K562 (cell line): Measurements from ENCODE around the gene DDIT3. TPM values are rescaled to one million over a fixed set of nuclear protein-coding genes. Genes with fewer than 3 reads are reported as not detected.

Source experiments
- CLOCK ChIP-seq: fragments of 250-450 bp; sonication (Bioruptor Pico); IDR thresholded peaks from 2 replicates; pipeline ENCODE4 v1.4.0; 2020; ENCODE audit warnings: mild to moderate bottlenecking, moderate library complexity, borderline replicate concordance
- KLF1 ChIP-seq: fragments of 450-650 bp; IDR thresholded peaks from 2 replicates; pipeline ENCODE4 v1.6.1; 2016; ENCODE audit warnings: missing genetic modification characterization, missing compliant biosample characterization
- NCOA4 ChIP-seq: fragments of 450-650 bp; IDR thresholded peaks from 2 replicates; pipeline ENCODE4 v1.6.1; 2018; ENCODE audit warnings: mild to moderate bottlenecking; ENCODE audit not compliant: partially characterized antibody
- NFXL1 ChIP-seq: fragments of 450-650 bp; formaldehyde crosslinking; IDR thresholded peaks from 2 replicates; pipeline ENCODE4 v1.4.0; 2021; ENCODE audit warnings: mild to moderate bottlenecking
- SLC30A9 ChIP-seq: fragments of 250-450 bp; sonication (Bioruptor Pico); IDR thresholded peaks from 2 replicates; pipeline ENCODE4 v1.8.0; 2022; ENCODE audit warnings: mild to moderate bottlenecking, moderate library complexity
- TCF3 ChIP-seq: sonication (generic); formaldehyde crosslinking; IDR thresholded peaks from 2 replicates; pipeline ENCODE4 v1.4.0; 2020; ENCODE audit warnings: mild to moderate bottlenecking, missing genetic modification reagents
- ZNF316 ChIP-seq: fragments of 450-650 bp; IDR thresholded peaks from 2 replicates; pipeline ENCODE4 v1.6.1; 2016
- ZSCAN32 ChIP-seq: fragments of 450-650 bp; formaldehyde crosslinking; IDR thresholded peaks from 2 replicates; pipeline ENCODE4 v1.4.0; 2020; ENCODE audit warnings: mild to moderate bottlenecking, moderate library complexity
- polyA plus RNA-seq, 8 experiments: library from polyadenylated mRNA; depleted of rRNA in 4 of 8; stranded (reverse) in 5 of 8; unstranded in 3 of 8; fragments of >200 nt; fragmentation: Nextera tagmentation in 2 of 8; fragmentation: Illumina TruSeq in 1 of 8; extraction: Ambion mirVana in 2 of 8; extraction: Trizol in 1 of 8; gene quantifications; 2 replicates each; pipeline versions ENCODE4 v1.2.1 to v1.2.3, GENCODE V29; 2011 to 2014; ENCODE audit warnings: inconsistent platforms in 1 of 8, missing spikeins in 1 of 8
- total RNA-seq, 7 experiments: library from RNA; depleted of rRNA in 6 of 7; stranded (reverse); fragments of >200 nt in 6 of 7; fragmentation: Illumina TruSeq in 2 of 7; extraction: Trizol in 2 of 7; gene quantifications; 2 replicates each; pipeline versions ENCODE4 v1.2.1 to v1.2.3, GENCODE V29; 2011 to 2021; ENCODE audit warnings: low replicate concordance in 1 of 7
- TF ChIP-seq, protein P1 (sequence below): fragments of 450-650 bp; IDR thresholded peaks from 2 replicates; pipeline ENCODE4 v1.6.1; 2016; ENCODE audit warnings: low read depth
- TF ChIP-seq, protein P2 (sequence below): sonication (generic); formaldehyde crosslinking; IDR thresholded peaks from 2 replicates; pipeline ENCODE4 v1.8.1; 2023; ENCODE audit warnings: mild to moderate bottlenecking, missing genetic modification reagents, moderate library complexity

The DDIT3 gene
- total and polyA plus RNA-seq, 9 of the 15 experiments (the other 6 are each of a cell fraction or from before 2014, with no cell fraction given) = 59.1 to 272 (median 89.9) TPM

GRCh38 chr12:57534250-57534649 is 13.9 kb upstream of the DDIT3 start (continued):
- TF ChIP-seq, protein P1, sequence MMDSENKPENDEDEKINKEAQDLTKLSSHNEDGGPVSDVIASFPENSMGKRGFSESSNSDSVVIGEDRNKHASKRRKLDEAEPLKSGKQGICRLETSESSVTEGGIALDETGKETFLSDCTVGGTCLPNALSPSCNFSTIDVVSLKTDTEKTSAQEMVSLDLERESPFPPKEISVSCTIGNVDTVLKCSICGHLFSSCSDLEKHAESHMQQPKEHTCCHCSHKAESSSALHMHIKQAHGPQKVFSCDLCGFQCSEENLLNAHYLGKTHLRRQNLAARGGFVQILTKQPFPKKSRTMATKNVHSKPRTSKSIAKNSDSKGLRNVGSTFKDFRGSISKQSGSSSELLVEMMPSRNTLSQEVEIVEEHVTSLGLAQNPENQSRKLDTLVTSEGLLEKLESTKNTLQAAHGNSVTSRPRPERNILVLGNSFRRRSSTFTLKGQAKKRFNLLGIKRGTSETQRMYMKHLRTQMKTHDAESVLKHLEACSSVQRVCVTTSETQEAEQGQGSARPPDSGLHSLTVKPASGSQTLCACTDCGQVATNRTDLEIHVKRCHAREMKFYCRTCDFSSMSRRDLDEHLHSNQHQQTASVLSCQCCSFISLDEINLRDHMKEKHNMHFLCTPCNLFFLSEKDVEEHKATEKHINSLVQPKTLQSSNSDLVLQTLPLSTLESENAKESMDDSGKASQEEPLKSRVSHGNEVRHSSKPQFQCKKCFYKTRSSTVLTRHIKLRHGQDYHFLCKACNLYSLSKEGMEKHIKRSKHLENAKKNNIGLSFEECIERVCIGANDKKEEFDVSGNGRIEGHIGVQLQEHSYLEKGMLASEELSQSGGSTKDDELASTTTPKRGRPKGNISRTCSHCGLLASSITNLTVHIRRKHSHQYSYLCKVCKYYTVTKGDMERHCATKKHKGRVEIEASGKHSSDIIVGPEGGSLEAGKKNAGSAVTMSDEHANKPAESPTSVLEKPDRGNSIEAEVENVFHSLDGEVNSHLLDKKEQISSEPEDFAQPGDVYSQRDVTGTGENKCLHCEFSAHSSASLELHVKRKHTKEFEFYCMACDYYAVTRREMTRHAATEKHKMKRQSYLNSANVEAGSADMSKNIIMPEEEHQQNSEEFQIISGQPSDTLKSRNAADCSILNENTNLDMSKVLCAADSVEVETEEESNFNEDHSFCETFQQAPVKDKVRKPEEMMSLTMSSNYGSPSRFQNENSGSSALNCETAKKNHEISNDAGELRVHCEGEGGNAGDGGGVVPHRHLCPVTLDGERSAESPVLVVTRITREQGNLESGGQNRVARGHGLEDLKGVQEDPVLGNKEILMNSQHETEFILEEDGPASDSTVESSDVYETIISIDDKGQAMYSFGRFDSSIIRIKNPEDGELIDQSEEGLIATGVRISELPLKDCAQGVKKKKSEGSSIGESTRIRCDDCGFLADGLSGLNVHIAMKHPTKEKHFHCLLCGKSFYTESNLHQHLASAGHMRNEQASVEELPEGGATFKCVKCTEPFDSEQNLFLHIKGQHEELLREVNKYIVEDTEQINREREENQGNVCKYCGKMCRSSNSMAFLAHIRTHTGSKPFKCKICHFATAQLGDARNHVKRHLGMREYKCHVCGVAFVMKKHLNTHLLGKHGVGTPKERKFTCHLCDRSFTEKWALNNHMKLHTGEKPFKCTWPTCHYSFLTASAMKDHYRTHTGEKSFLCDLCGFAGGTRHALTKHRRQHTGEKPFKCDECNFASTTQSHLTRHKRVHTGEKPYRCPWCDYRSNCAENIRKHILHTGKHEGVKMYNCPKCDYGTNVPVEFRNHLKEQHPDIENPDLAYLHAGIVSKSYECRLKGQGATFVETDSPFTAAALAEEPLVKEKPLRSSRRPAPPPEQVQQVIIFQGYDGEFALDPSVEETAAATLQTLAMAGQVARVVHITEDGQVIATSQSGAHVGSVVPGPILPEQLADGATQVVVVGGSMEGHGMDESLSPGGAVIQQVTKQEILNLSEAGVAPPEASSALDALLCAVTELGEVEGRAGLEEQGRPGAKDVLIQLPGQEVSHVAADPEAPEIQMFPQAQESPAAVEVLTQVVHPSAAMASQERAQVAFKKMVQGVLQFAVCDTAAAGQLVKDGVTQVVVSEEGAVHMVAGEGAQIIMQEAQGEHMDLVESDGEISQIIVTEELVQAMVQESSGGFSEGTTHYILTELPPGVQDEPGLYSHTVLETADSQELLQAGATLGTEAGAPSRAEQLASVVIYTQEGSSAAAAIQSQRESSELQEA = no peak
- TF ChIP-seq SLC30A9 (CRISPR knock-in tag) (no peak), NFXL1 (no peak), ZSCAN32 (CRISPR knock-in tag) (no peak), ZNF316 (no peak), TCF3 (CRISPR knock-in tag) (no peak), CLOCK (no peak), KLF1 (tag) (no peak), NCOA4 (no peak)
- TF ChIP-seq, protein P2, sequence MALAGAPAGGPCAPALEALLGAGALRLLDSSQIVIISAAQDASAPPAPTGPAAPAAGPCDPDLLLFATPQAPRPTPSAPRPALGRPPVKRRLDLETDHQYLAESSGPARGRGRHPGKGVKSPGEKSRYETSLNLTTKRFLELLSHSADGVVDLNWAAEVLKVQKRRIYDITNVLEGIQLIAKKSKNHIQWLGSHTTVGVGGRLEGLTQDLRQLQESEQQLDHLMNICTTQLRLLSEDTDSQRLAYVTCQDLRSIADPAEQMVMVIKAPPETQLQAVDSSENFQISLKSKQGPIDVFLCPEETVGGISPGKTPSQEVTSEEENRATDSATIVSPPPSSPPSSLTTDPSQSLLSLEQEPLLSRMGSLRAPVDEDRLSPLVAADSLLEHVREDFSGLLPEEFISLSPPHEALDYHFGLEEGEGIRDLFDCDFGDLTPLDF = no peak
